ENCODE results near the gene ARSI. TPM values are rescaled to one million over a fixed set of nuclear protein-coding genes. Genes with fewer than 3 reads are reported as not detected.

ARSI gene
- total RNA-seq, 1 donor from 2014 or later = 4.2 TPM

DNA sequence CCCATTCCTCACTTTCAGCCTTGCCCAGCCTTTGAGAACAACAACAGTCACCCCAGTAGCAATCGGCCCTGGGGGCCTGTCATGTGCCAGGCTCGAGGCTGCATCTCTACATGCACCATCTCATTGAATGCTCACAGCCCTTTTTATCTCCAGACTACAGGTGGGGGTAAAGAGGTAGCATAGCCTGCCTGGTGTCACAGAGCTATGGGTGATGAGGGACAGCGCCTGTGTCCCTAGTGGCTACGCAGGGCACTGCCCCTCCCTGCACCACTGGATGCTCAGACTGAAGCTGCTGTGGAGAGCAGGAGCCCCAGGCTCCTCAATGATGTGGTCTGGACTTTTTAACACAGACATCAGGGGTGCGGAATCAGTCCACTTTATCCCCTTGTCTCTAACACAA lies 15.9 kb downstream of the ARSI start:
- H3K36me3 Mint-ChIP-seq = no peaks in the 10 kb centered on the region
- no peak overlapping the region for H3K4me2 ChIP-seq
- DNase-seq (ENCODE audit: low spot score) = peak; percentile 75
- no peaks in the 10 kb centered on the region for H3K9me3 Mint-ChIP-seq
- TF ChIP-seq EZH2phosphoT487 (IDR thresholded peaks at IDR 0.05) = no peak
- TF ChIP-seq EZH2 (IDR thresholded peaks at IDR 0.05) = no peak
- TF ChIP-seq, protein P1, sequence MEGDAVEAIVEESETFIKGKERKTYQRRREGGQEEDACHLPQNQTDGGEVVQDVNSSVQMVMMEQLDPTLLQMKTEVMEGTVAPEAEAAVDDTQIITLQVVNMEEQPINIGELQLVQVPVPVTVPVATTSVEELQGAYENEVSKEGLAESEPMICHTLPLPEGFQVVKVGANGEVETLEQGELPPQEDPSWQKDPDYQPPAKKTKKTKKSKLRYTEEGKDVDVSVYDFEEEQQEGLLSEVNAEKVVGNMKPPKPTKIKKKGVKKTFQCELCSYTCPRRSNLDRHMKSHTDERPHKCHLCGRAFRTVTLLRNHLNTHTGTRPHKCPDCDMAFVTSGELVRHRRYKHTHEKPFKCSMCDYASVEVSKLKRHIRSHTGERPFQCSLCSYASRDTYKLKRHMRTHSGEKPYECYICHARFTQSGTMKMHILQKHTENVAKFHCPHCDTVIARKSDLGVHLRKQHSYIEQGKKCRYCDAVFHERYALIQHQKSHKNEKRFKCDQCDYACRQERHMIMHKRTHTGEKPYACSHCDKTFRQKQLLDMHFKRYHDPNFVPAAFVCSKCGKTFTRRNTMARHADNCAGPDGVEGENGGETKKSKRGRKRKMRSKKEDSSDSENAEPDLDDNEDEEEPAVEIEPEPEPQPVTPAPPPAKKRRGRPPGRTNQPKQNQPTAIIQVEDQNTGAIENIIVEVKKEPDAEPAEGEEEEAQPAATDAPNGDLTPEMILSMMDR (IDR thresholded peaks at IDR 0.05) = peak; percentile 62
- H3K4me1 ChIP-seq = peaks cover 4% of the 10 kb centered on the region
- H3K27ac ChIP-seq = no peak overlapping the region
- no peaks in the 10 kb centered on the region for H3K27me3 ChIP-seq
- H3K27ac Mint-ChIP-seq = peak overlapping the region; percentile 46
- H3K4me1 Mint-ChIP-seq = peaks cover 68% of the 10 kb centered on the region
- H4K20me1 ChIP-seq (ENCODE audit: low read depth) = no peaks in the 10 kb centered on the region
- no peak overlapping the region for H2AFZ ChIP-seq (replicated peaks)
- peaks cover 2% of the 10 kb centered on the region for H3K27me3 Mint-ChIP-seq (ENCODE audit: insufficient read depth, low read depth)
- no peak overlapping the region for H3K4me3 ChIP-seq
- no peaks in the 10 kb centered on the region for H3F3A ChIP-seq (ENCODE audit: low read depth)
- no peak overlapping the region for H3K9ac ChIP-seq
- no peaks in the 10 kb centered on the region for H3K79me2 ChIP-seq (ENCODE audit: low read depth)
- H3K4me3 Mint-ChIP-seq = no peak overlapping the region
- no peaks in the 10 kb centered on the region for H3K36me3 ChIP-seq
- H3K9me3 ChIP-seq (ENCODE audit: low read depth) = no peaks in the 10 kb centered on the region

DNA sequence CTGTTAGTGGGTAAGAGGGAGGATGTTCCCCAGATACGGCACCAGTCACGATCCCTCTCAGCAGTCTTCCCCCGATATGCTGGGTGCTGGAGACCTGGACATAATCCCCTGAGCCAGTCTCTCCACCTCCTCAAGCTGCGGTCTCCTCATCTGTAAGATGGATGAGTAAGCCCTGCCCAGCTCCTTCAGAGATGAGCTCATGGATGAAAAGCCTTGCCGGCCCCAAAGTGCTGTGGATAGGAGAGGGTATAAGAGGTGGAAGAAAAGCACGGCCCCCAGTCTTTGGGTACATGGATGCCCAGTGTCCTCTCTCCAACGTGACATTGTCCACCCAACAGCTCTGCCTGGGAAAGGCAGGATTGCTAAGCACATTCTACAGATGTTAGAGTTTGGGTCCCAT lies 17.6 kb downstream of the ARSI start:
- no peak overlapping the region for H3K27ac Mint-ChIP-seq
- no peak overlapping the region for H3K9ac ChIP-seq
- H3K4me2 ChIP-seq = no peak overlapping the region
- H3K27me3 Mint-ChIP-seq (ENCODE audit: insufficient read depth, low read depth) = peaks cover 3% of the 10 kb centered on the region
- no peaks in the 10 kb centered on the region for H4K20me1 ChIP-seq (ENCODE audit: low read depth)
- H3K4me3 ChIP-seq = no peak overlapping the region
- peaks cover 5% of the 10 kb centered on the region for H3K4me1 ChIP-seq
- no peaks in the 10 kb centered on the region for H3K9me3 ChIP-seq (ENCODE audit: low read depth)
- no peak for DNase-seq (ENCODE audit: low spot score)
- H3K36me3 ChIP-seq = no peaks in the 10 kb centered on the region
- H3F3A ChIP-seq (ENCODE audit: low read depth) = no peaks in the 10 kb centered on the region
- no peak overlapping the region for H2AFZ ChIP-seq (replicated peaks)
- H3K79me2 ChIP-seq (ENCODE audit: low read depth) = no peaks in the 10 kb centered on the region
- no peaks in the 10 kb centered on the region for H3K36me3 Mint-ChIP-seq
- peaks cover 73% of the 10 kb centered on the region for H3K4me1 Mint-ChIP-seq
- no peaks in the 10 kb centered on the region for H3K27me3 ChIP-seq
- H3K27ac ChIP-seq = no peak overlapping the region
- no peak overlapping the region for H3K4me3 Mint-ChIP-seq
- TF ChIP-seq, protein P1 (IDR thresholded peaks at IDR 0.05) = no peak
- TF ChIP-seq EZH2 (IDR thresholded peaks at IDR 0.05) (no peak), EZH2phosphoT487 (IDR thresholded peaks at IDR 0.05) (no peak)
- no peaks in the 10 kb centered on the region for H3K9me3 Mint-ChIP-seq

DNA sequence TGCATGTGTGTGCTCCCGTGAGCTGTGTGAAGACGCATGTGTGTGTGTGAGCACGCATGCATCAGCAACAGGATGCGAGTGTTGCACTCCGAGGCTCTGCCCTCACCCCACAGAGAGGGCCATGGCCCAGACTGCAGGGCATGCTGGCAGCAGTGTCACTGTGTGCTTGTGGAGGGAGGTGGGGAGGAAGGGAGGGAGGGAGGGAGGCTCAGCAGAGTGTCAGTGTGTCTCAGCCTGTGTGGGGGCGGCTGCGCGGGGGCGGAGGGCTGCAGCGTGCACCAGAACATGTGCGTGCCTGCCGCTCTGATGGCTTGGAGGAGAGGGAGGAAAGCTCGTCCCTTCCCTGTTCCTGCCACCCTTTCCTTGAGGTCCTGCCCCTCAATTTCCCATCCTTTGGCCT lies 18.4 kb downstream of the ARSI start:
- H3F3A ChIP-seq (ENCODE audit: low read depth) = no peaks in the 10 kb centered on the region
- H3K9me3 ChIP-seq (ENCODE audit: low read depth) = no peaks in the 10 kb centered on the region
- H3K9ac ChIP-seq = no peak overlapping the region
- H3K4me3 ChIP-seq = no peak overlapping the region
- H3K4me2 ChIP-seq = no peak overlapping the region
- no peaks in the 10 kb centered on the region for H3K9me3 Mint-ChIP-seq
- peaks cover 3% of the 10 kb centered on the region for H3K27me3 Mint-ChIP-seq (ENCODE audit: insufficient read depth, low read depth)
- H3K4me1 Mint-ChIP-seq = peaks cover 70% of the 10 kb centered on the region
- no peaks in the 10 kb centered on the region for H3K27me3 ChIP-seq
- no peaks in the 10 kb centered on the region for H4K20me1 ChIP-seq (ENCODE audit: low read depth)
- no peaks in the 10 kb centered on the region for H3K36me3 ChIP-seq
- no peak overlapping the region for H2AFZ ChIP-seq (replicated peaks)
- H3K79me2 ChIP-seq (ENCODE audit: low read depth) = no peaks in the 10 kb centered on the region
- TF ChIP-seq EZH2phosphoT487 (IDR thresholded peaks at IDR 0.05) = no peak
- TF ChIP-seq EZH2 (IDR thresholded peaks at IDR 0.05) = no peak
- TF ChIP-seq, protein P1 (IDR thresholded peaks at IDR 0.05) = no peak
- peaks cover 8% of the 10 kb centered on the region for H3K4me1 ChIP-seq
- H3K36me3 Mint-ChIP-seq = no peaks in the 10 kb centered on the region
- no peak for DNase-seq (ENCODE audit: low spot score)
- no peak overlapping the region for H3K4me3 Mint-ChIP-seq
- no peak overlapping the region for H3K27ac ChIP-seq
- no peak overlapping the region for H3K27ac Mint-ChIP-seq

Measured in neural progenitor cell (in vitro differentiated cells).